ENCODE data around the gene CIP2A.

CIP2A gene

GRCh38 chr3:108511055-108511454, 78.2 kb downstream of the CIP2A start:
- DNase-seq, result no peak

GRCh38 chr3:108510496-108510895, 78.7 kb downstream of the CIP2A start, which contains the start of gene MYH15:
TSS of gene MYH15 (minus strand) at chr3:108510596. CDS start at chr3:108510530, 66 bp downstream.
- DNase-seq, result no peak

- DNase-seq, result no peak
Observed at GRCh38 chr3:108509871-108510270, 79.4 kb downstream of the CIP2A start.

- no peak for DNase-seq
Observed at GRCh38 chr3:108509263-108509662, 80.0 kb downstream of the CIP2A start.

GRCh38 chr3:108507902-108508301, 81.3 kb downstream of the CIP2A start:
- no peak for DNase-seq

- no peak for DNase-seq
Observed at GRCh38 chr3:108505811-108506210, 83.4 kb downstream of the CIP2A start.

- no peak for DNase-seq
Observed at GRCh38 chr3:108503722-108504121, 85.5 kb downstream of the CIP2A start.

GRCh38 chr3:108501535-108501934, 87.7 kb downstream of the CIP2A start:
- DNase-seq, result no peak

GRCh38 chr3:108500728-108501127, 88.5 kb downstream of the CIP2A start:
- DNase-seq, result no peak
